ENCODE measurements around the gene IMMP2L. TPM values are rescaled to one million over a fixed set of nuclear protein-coding genes. Genes with fewer than 3 reads are reported as not detected.

IMMP2L gene
- total RNA-seq, 2 donors from 2014 or later = 7.3 to 7.7 TPM

- DNase-seq (ENCODE audit: low spot score) = no peak
- Histone ChIP-seq H3K4me1 (peaks cover 0 to 13% of the 10 kb centered on the region in 2 donors), H3K36me3 (no peaks in the 10 kb centered on the region), H3K27ac (no peak overlapping the region), H3K4me3 (no peak overlapping the region), H3K9me3 (no peaks in the 10 kb centered on the region), H3K27me3 (no peaks in the 10 kb centered on the region)
- no peak for TF ChIP-seq CTCF (IDR thresholded peaks at IDR 0.05)
These were observed 534.9 kb downstream of the IMMP2L start for GRCh38 chr7:111027396-111027795.

- Histone ChIP-seq H3K9me3 (no peaks in the 10 kb centered on the region), H3K27me3 (no peaks in the 10 kb centered on the region), H3K27ac (no peak overlapping the region), H3K4me1 (peaks cover 0 to 13% of the 10 kb centered on the region in 2 donors), H3K36me3 (no peaks in the 10 kb centered on the region), H3K4me3 (no peak overlapping the region)
- TF ChIP-seq CTCF (IDR thresholded peaks at IDR 0.05) = no peak
- DNase-seq (ENCODE audit: low spot score) = no peak
These were observed 535.5 kb downstream of the IMMP2L start for GRCh38 chr7:111026806-111027205.

- no peak for TF ChIP-seq CTCF (IDR thresholded peaks at IDR 0.05)
- Histone ChIP-seq H3K9me3 (no peaks in the 10 kb centered on the region), H3K4me1 (peaks cover 0 to 13% of the 10 kb centered on the region in 2 donors)
These were observed 535.9 kb downstream of the IMMP2L start for GRCh38 chr7:111026343-111026742.

GRCh38 chr7:111025006-111025405, 537.3 kb downstream of the IMMP2L start:
- Histone ChIP-seq H3K36me3 (no peaks in the 10 kb centered on the region), H3K4me3 (no peak overlapping the region), H3K27ac (no peak overlapping the region), H3K27me3 (no peaks in the 10 kb centered on the region), H3K9me3 (no peaks in the 10 kb centered on the region), H3K4me1 (peaks cover 0 to 11% of the 10 kb centered on the region in 2 donors)
- TF ChIP-seq CTCF (IDR thresholded peaks at IDR 0.05) = no peak
- DNase-seq (ENCODE audit: low spot score) = no peak

More at GRCh38 chr7:111026343-111026742, 535.9 kb downstream of the IMMP2L start:
- no peak for DNase-seq (ENCODE audit: low spot score)
- Histone ChIP-seq H3K27ac (no peak overlapping the region), H3K4me3 (no peak overlapping the region), H3K36me3 (no peaks in the 10 kb centered on the region), H3K27me3 (no peaks in the 10 kb centered on the region)

GRCh38 chr7:111018960-111019736, 543.1 kb downstream of the IMMP2L start:
- H3K27ac ChIP-seq = no peak overlapping the region
- DNase-seq (ENCODE audit: low spot score) = no peak
- TF ChIP-seq CTCF (IDR thresholded peaks at IDR 0.05) = no peak

GRCh38 chr7:111018447-111018846, 543.8 kb downstream of the IMMP2L start:
- Histone ChIP-seq H3K27me3 (no peaks in the 10 kb centered on the region), H3K4me1 (no peaks in the 10 kb centered on the region), H3K36me3 (no peaks in the 10 kb centered on the region), H3K27ac (no peak overlapping the region), H3K4me3 (no peak overlapping the region), H3K9me3 (no peaks in the 10 kb centered on the region)
- no peak for DNase-seq (ENCODE audit: low spot score)
- no peak for TF ChIP-seq CTCF (IDR thresholded peaks at IDR 0.05)

More at GRCh38 chr7:111018960-111019736, 543.1 kb downstream of the IMMP2L start:
- H3K27me3 ChIP-seq = no peaks in the 10 kb centered on the region
- no peaks in the 10 kb centered on the region for H3K4me1 ChIP-seq
- H3K36me3 ChIP-seq = no peaks in the 10 kb centered on the region
- H3K4me3 ChIP-seq = no peak overlapping the region
- no peaks in the 10 kb centered on the region for H3K9me3 ChIP-seq

Data from right atrium auricular region (tissue), 2 donors.